Measurements from ENCODE around the gene CHMP2A.
"Not testable (repeated sequence)": the region's sequence is repeated elsewhere in the genome, so short reads cannot be mapped to it uniquely, and the experiment has no call there.

CHMP2A gene

GRCh38 chr19:58543826-58544590, 10.9 kb downstream of the CHMP2A start, which contains the start of gene TRIM28:
Gene TRIM28 (plus strand): TSS chr19:58544064. CDS start chr19:58544758, 694 bp downstream.
- peak within 1 kb of the TSS; percentile 98 for H3K27ac Mint-ChIP-seq
- H3K9me3 Mint-ChIP-seq, result no peaks in the 10 kb centered on the region
- H3K36me3 Mint-ChIP-seq (ENCODE audit: low read depth), result peaks cover 37% of the 10 kb centered on the region
- peaks cover 22% of the 10 kb centered on the region for H3K4me1 Mint-ChIP-seq (ENCODE audit: low read depth)
- H3K27me3 Mint-ChIP-seq (ENCODE audit: low read depth), result peaks cover 24% of the 10 kb centered on the region
- peak within 1 kb of the TSS; percentile 97 for H3K4me3 Mint-ChIP-seq
- peak; percentile 100 for DNase-seq (ENCODE audit: low spot score)

- Mint-ChIP-seq H3K36me3 (ENCODE audit: low read depth) (peaks cover 26% of the 10 kb centered on the region), H3K4me1 (ENCODE audit: low read depth) (peaks cover 23% of the 10 kb centered on the region), H3K27me3 (ENCODE audit: low read depth) (peaks cover 27% of the 10 kb centered on the region), H3K4me3 (peak overlapping the region; percentile 36)
- not testable (repeated sequence) for H3K9me3 Mint-ChIP-seq; H3K27ac Mint-ChIP-seq; DNase-seq (ENCODE audit: low spot score)
These were observed 12.1 kb downstream of the CHMP2A start for GRCh38 chr19:58542641-58543372.

- not testable (repeated sequence) for H3K4me3 Mint-ChIP-seq; H3K4me1 Mint-ChIP-seq (ENCODE audit: low read depth); H3K36me3 Mint-ChIP-seq (ENCODE audit: low read depth); DNase-seq (ENCODE audit: low spot score); H3K9me3 Mint-ChIP-seq
- H3K27me3 Mint-ChIP-seq (ENCODE audit: low read depth), result peaks cover 27% of the 10 kb centered on the region
- peak overlapping the region; percentile 11 for H3K27ac Mint-ChIP-seq
These were observed 15.7 kb downstream of the CHMP2A start for GRCh38 chr19:58539169-58539559.

- peaks cover 23% of the 10 kb centered on the region for H3K27me3 Mint-ChIP-seq (ENCODE audit: low read depth)
- peak overlapping the region; percentile 49 for H3K27ac Mint-ChIP-seq
- no peaks in the 10 kb centered on the region for H3K9me3 Mint-ChIP-seq
- peak overlapping the region; percentile 77 for H3K4me3 Mint-ChIP-seq
- H3K4me1 Mint-ChIP-seq (ENCODE audit: low read depth), result peaks cover 5% of the 10 kb centered on the region
- DNase-seq (ENCODE audit: low spot score), result no peak
- H3K36me3 Mint-ChIP-seq (ENCODE audit: low read depth), result no peaks in the 10 kb centered on the region
These were observed 16.4 kb downstream of the CHMP2A start for GRCh38 chr19:58538257-58539168.

GRCh38 chr19:58536852-58537798, 17.8 kb downstream of the CHMP2A start:
- no peaks in the 10 kb centered on the region for H3K9me3 Mint-ChIP-seq
- no peak overlapping the region for H3K27ac Mint-ChIP-seq
- peaks cover 4% of the 10 kb centered on the region for H3K4me1 Mint-ChIP-seq (ENCODE audit: low read depth)
- H3K4me3 Mint-ChIP-seq, result peak overlapping the region; percentile 24
- no peak for DNase-seq (ENCODE audit: low spot score)
- no peaks in the 10 kb centered on the region for H3K36me3 Mint-ChIP-seq (ENCODE audit: low read depth)
- H3K27me3 Mint-ChIP-seq (ENCODE audit: low read depth), result peaks cover 18% of the 10 kb centered on the region

GRCh38 chr19:58535857-58536256, 19.0 kb downstream of the CHMP2A start:
- Mint-ChIP-seq H3K36me3 (ENCODE audit: low read depth) (no peaks in the 10 kb centered on the region), H3K27ac (no peak overlapping the region), H3K27me3 (ENCODE audit: low read depth) (peaks cover 18% of the 10 kb centered on the region), H3K4me3 (no peak overlapping the region), H3K4me1 (ENCODE audit: low read depth) (peaks cover 4% of the 10 kb centered on the region), H3K9me3 (no peaks in the 10 kb centered on the region)
- DNase-seq (ENCODE audit: low spot score), result no peak

GRCh38 chr19:58531034-58531840, 23.7 kb downstream of the CHMP2A start:
- H3K4me1 Mint-ChIP-seq (ENCODE audit: low read depth), result no peaks in the 10 kb centered on the region
- no peaks in the 10 kb centered on the region for H3K27me3 Mint-ChIP-seq (ENCODE audit: low read depth)
- no peaks in the 10 kb centered on the region for H3K9me3 Mint-ChIP-seq
- H3K4me3 Mint-ChIP-seq, result no peak overlapping the region
- H3K36me3 Mint-ChIP-seq (ENCODE audit: low read depth), result no peaks in the 10 kb centered on the region
- no peak overlapping the region for H3K27ac Mint-ChIP-seq
- no peak for DNase-seq (ENCODE audit: low spot score)

GRCh38 chr19:58529405-58529804, 25.5 kb downstream of the CHMP2A start:
- Mint-ChIP-seq H3K4me3 (no peak overlapping the region), H3K4me1 (ENCODE audit: low read depth) (no peaks in the 10 kb centered on the region), H3K27me3 (ENCODE audit: low read depth) (no peaks in the 10 kb centered on the region), H3K9me3 (no peaks in the 10 kb centered on the region), H3K27ac (no peak overlapping the region), H3K36me3 (ENCODE audit: low read depth) (no peaks in the 10 kb centered on the region)
- no peak for DNase-seq (ENCODE audit: low spot score)

- DNase-seq (ENCODE audit: low spot score), result no peak
- Mint-ChIP-seq H3K4me3 (no peak overlapping the region), H3K4me1 (ENCODE audit: low read depth) (peaks cover 17% of the 10 kb centered on the region), H3K36me3 (ENCODE audit: low read depth) (peaks cover 5% of the 10 kb centered on the region), H3K9me3 (no peaks in the 10 kb centered on the region), H3K27ac (peak overlapping the region; percentile 31), H3K27me3 (ENCODE audit: low read depth) (no peaks in the 10 kb centered on the region)
These were observed 32.2 kb downstream of the CHMP2A start for GRCh38 chr19:58522709-58523108.

- Mint-ChIP-seq H3K27ac (no peak overlapping the region), H3K4me3 (peak overlapping the region; percentile 19), H3K9me3 (no peaks in the 10 kb centered on the region), H3K4me1 (ENCODE audit: low read depth) (peaks cover 17% of the 10 kb centered on the region), H3K36me3 (ENCODE audit: low read depth) (peaks cover 5% of the 10 kb centered on the region), H3K27me3 (ENCODE audit: low read depth) (no peaks in the 10 kb centered on the region)
- no peak for DNase-seq (ENCODE audit: low spot score)
These were observed 33.3 kb downstream of the CHMP2A start for GRCh38 chr19:58521651-58522050.

GRCh38 chr19:58520257-58520599, 34.7 kb downstream of the CHMP2A start:
- H3K27ac Mint-ChIP-seq, result peak overlapping the region; percentile 98
- no peaks in the 10 kb centered on the region for H3K9me3 Mint-ChIP-seq
- H3K4me1 Mint-ChIP-seq (ENCODE audit: low read depth), result peaks cover 23% of the 10 kb centered on the region
- H3K36me3 Mint-ChIP-seq (ENCODE audit: low read depth), result peaks cover 16% of the 10 kb centered on the region
- peak overlapping the region; percentile 99 for H3K4me3 Mint-ChIP-seq
- no peaks in the 10 kb centered on the region for H3K27me3 Mint-ChIP-seq (ENCODE audit: low read depth)
- DNase-seq (ENCODE audit: low spot score), result no peak

Data from T-helper 2 cell treated with Interferon-gamma antibody and Interleukin-4, amounts not matched to agents 5 μg/mL and 100 μg/mL, for 36 hours (primary cell).